Inferior parietal cortex (tissue), 1 donor: ENCODE results near the gene DNAH8.
"Not testable (repeated sequence)": the region's sequence is repeated elsewhere in the genome, so short reads cannot be mapped to it uniquely, and the experiment has no call there.

ENCODE experiments used
- DNase-seq: peaks from one replicate; pipeline ENCODE4 v3.0.0-alpha.2; 2016; ENCODE audit errors: extremely low spot score

The DNAH8 gene

GRCh38 chr6:38843798-38844197 is 128.7 kb downstream of the DNAH8 start:
- DNase-seq = no peak

- DNase-seq = no peak
Measured at GRCh38 chr6:38845931-38846330, 130.8 kb downstream of the DNAH8 start.

- no peak for DNase-seq
Measured at GRCh38 chr6:38846361-38846760, 131.2 kb downstream of the DNAH8 start.

GRCh38 chr6:38846844-38847243 is 131.7 kb downstream of the DNAH8 start:
- DNase-seq = no peak

GRCh38 chr6:38847497-38847896 is 132.4 kb downstream of the DNAH8 start:
- no peak for DNase-seq

GRCh38 chr6:38848760-38849159 is 133.6 kb downstream of the DNAH8 start:
- no peak for DNase-seq

- no peak for DNase-seq
Measured at GRCh38 chr6:38852215-38852614, 137.1 kb downstream of the DNAH8 start.

GRCh38 chr6:38853236-38853635 is 138.1 kb downstream of the DNAH8 start:
- no peak for DNase-seq

GRCh38 chr6:38856492-38856891 is 141.4 kb downstream of the DNAH8 start:
- no peak for DNase-seq

GRCh38 chr6:38857815-38858214 is 142.7 kb downstream of the DNAH8 start:
- no peak for DNase-seq

GRCh38 chr6:38860041-38860440 is 144.9 kb downstream of the DNAH8 start:
- no peak for DNase-seq

GRCh38 chr6:38861926-38862401 is 146.9 kb downstream of the DNAH8 start:
- DNase-seq = no peak

- DNase-seq = no peak
Measured at GRCh38 chr6:38865521-38866174, 150.5 kb downstream of the DNAH8 start.

- DNase-seq = no peak
Measured at GRCh38 chr6:38867726-38868125, 152.6 kb downstream of the DNAH8 start.

GRCh38 chr6:38871741-38872568 is 156.8 kb downstream of the DNAH8 start:
- DNase-seq = peak; percentile 74

- DNase-seq = no peak
Measured at GRCh38 chr6:38873001-38873400, 157.9 kb downstream of the DNAH8 start.

- not testable (repeated sequence) for DNase-seq
Measured at GRCh38 chr6:38873816-38874215, 158.7 kb downstream of the DNAH8 start.

GRCh38 chr6:38876475-38876874 is 161.4 kb downstream of the DNAH8 start:
- peak; percentile 24 for DNase-seq

GRCh38 chr6:38877721-38878120 is 162.6 kb downstream of the DNAH8 start:
- DNase-seq = no peak

GRCh38 chr6:38882157-38882556 is 167.0 kb downstream of the DNAH8 start:
- no peak for DNase-seq

- no peak for DNase-seq
Measured at GRCh38 chr6:38897507-38897906, 182.4 kb downstream of the DNAH8 start.

- DNase-seq = no peak
Measured at GRCh38 chr6:38901802-38902522, 186.9 kb downstream of the DNAH8 start.
